HUES64 (cell line): ENCODE data around the gene CLNK.

Experiments
- H3K27ac ChIP-seq: 2 replicates; pipeline ENCODE4 v1.7.0; 2013; ENCODE audit warnings: low read depth, low read length, inconsistent platforms
- H3K27me3 ChIP-seq: 2 replicates; pipeline ENCODE4 v1.6.1; 2013; ENCODE audit warnings: mild to moderate bottlenecking, low read length; ENCODE audit not compliant: insufficient read depth
- H3K36me3 ChIP-seq: 2 replicates; pipeline ENCODE4 v1.6.1; 2013; ENCODE audit warnings: mild to moderate bottlenecking, low read length; ENCODE audit not compliant: insufficient read depth
- H3K4me1 ChIP-seq: 2 replicates; pipeline ENCODE4 v1.6.1; 2013; ENCODE audit warnings: mild to moderate bottlenecking, low read length, moderate library complexity; ENCODE audit not compliant: insufficient read depth
- H3K4me3 ChIP-seq: 2 replicates; pipeline ENCODE4 v1.5.1; 2013; ENCODE audit warnings: mild to moderate bottlenecking, low read length, moderate library complexity
- H3K9ac ChIP-seq: 2 replicates; pipeline ENCODE4 v1.6.1; 2013; ENCODE audit warnings: mild to moderate bottlenecking, low read depth, low read length
- H3K9me3 ChIP-seq: 2 replicates; pipeline ENCODE4 v1.6.1; 2013; ENCODE audit warnings: low read depth, low read length; ENCODE audit not compliant: insufficient read depth
- WGBS: fragments of 150-250, 120-280 bp; methylation state at CpG from one replicate; pipeline ENCODE4 v1.1.7; 2013; ENCODE audit warnings: missing lambda C conversion rate; 5-methylcytosine and 5-hydroxymethylcytosine counted together

CLNK gene

DNA sequence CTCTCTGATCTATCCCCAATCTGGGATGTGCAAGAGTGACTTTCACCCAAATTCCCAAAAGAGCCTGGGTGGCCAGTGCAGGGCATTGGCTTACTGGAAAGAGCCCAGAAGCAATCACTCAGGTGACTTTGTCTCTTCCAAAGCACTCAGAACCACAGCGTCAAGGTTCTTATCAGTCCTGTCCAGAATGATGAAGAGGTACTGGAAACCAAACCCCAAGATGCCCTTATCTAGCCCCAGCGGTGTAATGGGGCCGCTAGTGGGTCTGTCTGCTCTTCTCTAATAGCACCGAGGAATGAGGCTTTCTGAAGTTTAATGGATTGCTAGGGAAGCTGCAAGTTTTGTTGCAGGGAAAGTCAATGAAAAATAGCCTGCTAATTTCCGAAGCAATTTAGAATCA is 21.6 kb downstream of the CLNK start:
- WGBS: 94% methylated on average over 5 of the region's 5 CpGs
- Histone ChIP-seq H3K27me3 (no peaks in the 10 kb centered on the region), H3K9me3 (no peaks in the 10 kb centered on the region), H3K4me1 (no peaks in the 10 kb centered on the region), H3K4me3 (no peak overlapping the region), H3K9ac (no peak overlapping the region), H3K36me3 (no peaks in the 10 kb centered on the region), H3K27ac (no peak overlapping the region)

DNA sequence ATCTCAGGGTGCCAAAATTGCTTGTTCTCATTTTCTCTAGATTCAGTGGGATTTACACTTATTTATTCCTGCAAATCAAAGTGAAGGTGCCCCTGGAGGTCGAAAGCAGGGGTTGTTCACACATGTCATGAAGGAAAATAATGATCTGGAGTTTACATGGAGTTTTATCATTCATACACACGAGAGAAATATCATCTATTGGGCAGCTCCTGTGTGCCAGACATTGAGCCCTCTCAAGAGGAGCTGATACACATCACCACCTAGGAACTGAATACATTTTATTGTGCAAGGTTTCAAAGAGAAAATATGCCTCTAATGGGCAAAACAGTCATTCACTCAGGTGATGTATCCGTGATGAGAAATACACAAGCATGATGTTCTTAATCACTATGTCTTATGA is 23.5 kb downstream of the CLNK start:
- Histone ChIP-seq H3K27me3 (no peaks in the 10 kb centered on the region), H3K27ac (no peak overlapping the region), H3K36me3 (no peaks in the 10 kb centered on the region), H3K4me1 (no peaks in the 10 kb centered on the region), H3K9ac (no peak overlapping the region), H3K4me3 (no peak overlapping the region), H3K9me3 (no peaks in the 10 kb centered on the region)
- 86% methylated on average over 3 of the region's 3 CpGs for WGBS

DNA sequence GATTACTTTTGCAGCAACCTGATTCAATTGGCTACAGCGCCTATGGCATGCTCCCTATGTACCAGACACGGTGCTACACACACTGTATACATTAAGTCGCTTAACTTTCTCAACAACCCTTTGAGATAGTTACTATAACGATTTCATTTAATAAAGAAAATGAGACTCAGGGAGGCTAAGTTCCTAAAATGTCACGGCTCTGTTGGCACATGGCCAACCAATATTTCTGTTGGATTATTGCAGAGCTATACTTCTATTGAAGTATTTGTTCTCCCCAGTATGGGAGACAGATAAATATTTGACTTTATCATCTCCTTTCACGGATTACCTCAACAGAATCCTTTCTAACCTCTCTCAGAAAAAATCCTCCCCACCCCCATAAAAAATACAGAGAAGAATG is 25.3 kb downstream of the CLNK start:
- no peaks in the 10 kb centered on the region for H3K4me1 ChIP-seq
- no peak overlapping the region for H3K9ac ChIP-seq
- H3K36me3 ChIP-seq: no peaks in the 10 kb centered on the region
- no peak overlapping the region for H3K27ac ChIP-seq
- WGBS: 98% methylated on average over 6 of the region's 6 CpGs
- H3K9me3 ChIP-seq: no peaks in the 10 kb centered on the region
- no peak overlapping the region for H3K4me3 ChIP-seq
- no peaks in the 10 kb centered on the region for H3K27me3 ChIP-seq

DNA sequence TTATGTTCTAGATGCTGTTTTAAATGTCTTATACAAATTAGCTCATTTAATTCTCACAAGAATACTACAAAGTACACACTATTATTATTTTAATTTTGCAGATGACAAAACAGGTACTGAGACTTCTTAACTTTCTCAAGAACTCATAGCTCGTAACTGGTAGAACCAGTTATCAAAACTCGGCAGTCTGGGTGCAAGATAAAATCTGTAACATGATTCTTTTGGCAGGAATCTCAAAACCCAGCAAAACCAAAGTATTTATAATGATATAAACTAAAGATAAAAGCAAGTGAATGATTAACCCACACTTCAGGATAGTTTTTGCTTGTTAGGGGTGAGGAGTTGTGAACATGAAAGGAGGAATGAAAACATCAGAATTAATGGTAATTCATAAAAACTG is 27.6 kb downstream of the CLNK start:
- no peaks in the 10 kb centered on the region for H3K27me3 ChIP-seq
- H3K36me3 ChIP-seq: no peaks in the 10 kb centered on the region
- H3K4me1 ChIP-seq: no peaks in the 10 kb centered on the region
- H3K4me3 ChIP-seq: no peak overlapping the region
- no peak overlapping the region for H3K9ac ChIP-seq
- H3K27ac ChIP-seq: no peak overlapping the region
- no peaks in the 10 kb centered on the region for H3K9me3 ChIP-seq
- WGBS: 76% methylated on average over 2 of the region's 2 CpGs

DNA sequence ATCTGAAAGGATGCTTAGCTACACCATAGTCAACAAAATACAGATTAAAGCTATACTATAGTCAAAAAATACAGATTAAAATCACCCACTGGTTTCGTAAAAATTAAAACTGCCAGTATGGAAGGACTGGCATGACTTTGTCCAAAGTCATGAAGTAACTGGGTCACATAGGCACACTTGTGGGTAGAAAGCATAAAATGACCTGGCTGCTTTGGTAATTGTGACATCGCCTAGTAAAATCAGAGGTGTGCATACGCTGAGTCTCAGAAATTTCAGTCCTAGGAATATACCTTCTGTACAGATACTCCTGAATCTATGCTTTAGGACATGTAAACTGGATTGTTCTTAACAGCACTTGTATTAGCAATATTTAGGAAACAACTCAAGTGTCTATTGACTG is 28.1 kb downstream of the CLNK start:
- H3K27me3 ChIP-seq: no peaks in the 10 kb centered on the region
- H3K9ac ChIP-seq: no peak overlapping the region
- WGBS: 94% methylated on average over 3 of the region's 3 CpGs
- no peaks in the 10 kb centered on the region for H3K4me1 ChIP-seq
- H3K27ac ChIP-seq: no peak overlapping the region
- no peaks in the 10 kb centered on the region for H3K36me3 ChIP-seq
- no peaks in the 10 kb centered on the region for H3K9me3 ChIP-seq
- H3K4me3 ChIP-seq: no peak overlapping the region

DNA sequence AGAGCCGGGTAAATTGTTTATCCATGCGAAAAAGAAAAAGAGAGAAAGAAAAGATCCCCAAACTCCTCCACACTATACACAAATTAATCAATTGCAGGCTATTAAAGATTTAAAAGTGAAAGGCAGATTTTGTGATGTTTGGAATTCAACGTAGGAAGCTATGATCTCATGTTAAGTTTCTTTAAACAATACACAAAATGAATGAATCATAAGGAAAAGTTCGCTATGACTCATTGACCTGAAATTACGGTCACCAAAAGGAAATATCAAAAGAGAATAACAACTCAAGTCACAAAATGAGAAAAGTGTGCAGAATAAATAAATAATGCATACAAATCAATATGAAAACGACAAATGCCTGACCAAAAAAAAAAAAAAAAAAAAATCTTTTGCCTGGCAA is 28.6 kb downstream of the CLNK start:
- Histone ChIP-seq H3K36me3 (no peaks in the 10 kb centered on the region), H3K27me3 (no peaks in the 10 kb centered on the region), H3K9me3 (no peaks in the 10 kb centered on the region), H3K4me3 (no peak overlapping the region), H3K4me1 (no peaks in the 10 kb centered on the region), H3K9ac (no peak overlapping the region), H3K27ac (no peak overlapping the region)
- WGBS: 93% methylated on average over 2 of the region's 6 CpGs

DNA sequence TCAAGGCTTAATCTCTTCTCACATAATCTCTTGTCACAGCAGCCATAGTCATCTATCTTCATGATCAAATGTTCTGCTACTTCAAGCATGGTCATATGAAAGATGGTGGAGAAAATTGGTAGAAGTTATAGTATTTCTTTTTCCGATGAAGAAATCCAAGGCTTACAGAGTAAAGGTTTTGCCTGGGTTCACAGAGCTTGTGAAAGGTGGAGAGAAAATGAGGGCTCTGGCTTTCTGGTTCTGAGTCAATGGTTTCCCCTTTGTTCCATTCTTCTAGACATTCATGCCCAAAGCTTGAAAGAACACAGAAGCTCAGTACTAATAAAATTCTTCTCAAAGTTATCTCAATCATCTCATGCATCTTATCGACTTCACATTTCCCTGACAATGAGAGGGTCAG is 36.1 kb downstream of the CLNK start:
- no peak overlapping the region for H3K9ac ChIP-seq
- no peaks in the 10 kb centered on the region for H3K27me3 ChIP-seq
- H3K4me3 ChIP-seq: no peak overlapping the region
- no peaks in the 10 kb centered on the region for H3K36me3 ChIP-seq
- no peaks in the 10 kb centered on the region for H3K4me1 ChIP-seq
- 89% methylated on average over 2 of the region's 2 CpGs for WGBS
- no peak overlapping the region for H3K27ac ChIP-seq
- no peaks in the 10 kb centered on the region for H3K9me3 ChIP-seq

DNA sequence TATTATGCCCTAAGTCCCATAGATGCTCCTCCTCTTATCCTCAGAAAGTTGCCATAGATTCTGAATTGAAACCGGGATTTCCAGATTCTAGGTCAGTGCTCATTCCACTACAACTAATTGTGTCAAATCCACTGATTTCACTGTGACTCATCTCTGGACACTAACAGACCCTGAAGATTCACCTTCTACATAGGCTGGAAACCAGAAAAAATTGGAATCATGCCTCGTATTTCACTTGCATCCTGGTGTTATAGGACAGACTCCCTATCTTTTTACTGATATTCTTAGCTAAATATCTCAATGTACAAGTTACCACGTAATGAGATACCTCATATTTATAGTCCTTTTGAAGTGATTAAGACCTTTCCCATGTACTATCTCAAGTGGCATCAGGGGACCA is 36.7 kb downstream of the CLNK start:
- H3K27ac ChIP-seq: no peak overlapping the region
- no peaks in the 10 kb centered on the region for H3K4me1 ChIP-seq
- no peaks in the 10 kb centered on the region for H3K36me3 ChIP-seq
- H3K9ac ChIP-seq: no peak overlapping the region
- H3K4me3 ChIP-seq: no peak overlapping the region
- H3K9me3 ChIP-seq: no peaks in the 10 kb centered on the region
- no peaks in the 10 kb centered on the region for H3K27me3 ChIP-seq
- 97% methylated on average over 3 of the region's 3 CpGs for WGBS

DNA sequence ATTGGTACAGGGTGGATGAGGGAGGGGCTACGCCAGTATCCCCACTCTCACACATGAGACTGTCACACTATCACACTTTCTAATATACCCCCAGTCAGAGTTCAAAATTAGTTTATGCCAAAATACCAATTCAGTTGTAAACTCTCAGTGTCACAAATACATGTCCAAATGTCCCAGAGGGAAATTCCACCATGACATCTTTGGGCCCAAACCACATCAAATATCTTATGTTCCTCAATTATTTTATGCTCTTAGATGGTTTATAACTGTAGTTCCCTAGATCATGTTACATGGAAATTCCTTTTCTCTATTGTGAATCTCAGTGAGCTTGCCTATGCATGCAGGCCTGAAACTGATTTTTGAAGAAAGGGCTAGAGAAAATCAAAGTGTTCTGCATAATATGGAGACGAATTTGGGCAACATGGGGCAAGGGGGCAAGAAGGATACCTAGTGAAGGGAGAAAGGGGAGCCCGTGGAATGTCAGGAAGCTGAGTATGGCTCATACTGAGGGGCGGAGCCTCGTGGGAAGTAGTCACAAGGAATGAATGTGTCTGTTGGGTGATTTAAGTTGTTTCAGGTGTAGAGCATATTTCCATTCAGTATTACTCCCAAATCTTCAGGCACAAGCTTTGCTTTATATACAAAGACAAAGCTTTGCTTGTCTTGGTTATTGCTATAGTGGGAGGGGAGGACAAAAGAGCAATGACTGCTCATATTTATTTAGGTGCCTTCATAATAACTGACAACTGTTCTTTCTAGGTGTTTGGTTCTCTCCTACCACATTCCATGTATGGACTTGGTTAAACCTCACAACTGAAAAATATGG is 40.8 kb downstream of the CLNK start:
- Histone ChIP-seq H3K27me3 (no peaks in the 10 kb centered on the region), H3K4me3 (no peak overlapping the region), H3K9me3 (no peaks in the 10 kb centered on the region), H3K4me1 (no peaks in the 10 kb centered on the region; the same call in 1 of the 2 replicates), H3K9ac (no peak overlapping the region), H3K36me3 (no peaks in the 10 kb centered on the region), H3K27ac (no peak overlapping the region)
- WGBS: 84% methylated on average over 5 of the region's 5 CpGs

DNA sequence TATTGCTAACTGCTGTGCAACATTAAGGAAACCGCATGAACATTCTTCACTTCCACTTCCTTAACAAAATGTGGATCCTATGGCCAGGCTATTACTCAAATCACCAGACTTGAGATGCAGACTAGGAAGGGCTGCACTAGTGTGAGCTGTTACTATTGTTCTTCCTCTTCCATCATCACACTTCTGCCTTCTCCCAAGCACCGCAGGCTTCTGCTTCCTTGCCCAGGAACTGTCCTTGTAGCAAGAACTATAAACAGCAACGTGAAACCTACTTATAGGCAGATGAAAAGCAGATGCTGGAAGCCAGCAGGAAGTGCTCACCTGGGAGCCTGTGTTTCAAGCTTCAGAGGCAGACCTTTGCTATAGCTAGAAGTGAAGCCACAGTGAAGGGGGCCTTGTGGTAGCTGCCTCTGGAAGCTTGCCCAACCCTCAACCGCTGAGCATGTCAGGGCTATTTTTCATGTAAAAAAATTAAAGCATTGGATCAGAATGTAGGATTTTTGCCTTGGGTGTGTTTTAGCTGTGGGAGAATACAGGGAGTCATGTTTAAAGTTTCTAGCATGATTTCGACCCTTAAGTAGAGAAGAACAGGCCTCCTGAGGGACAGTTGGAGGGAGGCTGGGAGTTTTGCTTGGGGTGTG is 43.9 kb downstream of the CLNK start:
- Histone ChIP-seq H3K4me1 (no peaks in the 10 kb centered on the region; the same call in 1 of the 2 replicates), H3K4me3 (no peak overlapping the region), H3K9ac (no peak overlapping the region), H3K27me3 (no peaks in the 10 kb centered on the region), H3K9me3 (no peaks in the 10 kb centered on the region), H3K36me3 (no peaks in the 10 kb centered on the region), H3K27ac (no peak overlapping the region)
- 90% methylated on average over 5 of the region's 5 CpGs for WGBS

DNA sequence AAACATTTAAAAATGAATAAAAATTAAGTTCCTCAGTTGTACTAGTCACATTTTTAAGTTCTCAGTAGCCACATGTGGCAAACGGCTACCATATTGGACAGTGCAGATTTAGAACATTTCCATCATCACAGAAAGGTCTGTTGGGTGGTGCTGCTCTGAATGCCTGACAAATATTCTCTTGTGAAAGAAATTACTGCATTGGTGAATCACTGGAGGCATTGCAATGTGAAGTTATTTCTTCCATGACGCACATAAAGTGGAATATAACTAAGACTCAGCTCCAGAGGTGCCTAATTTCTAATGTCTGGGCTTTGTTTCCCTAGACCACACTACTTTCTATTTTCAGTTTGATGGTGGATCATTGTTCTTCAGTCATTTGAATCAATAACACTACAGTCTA is 44.9 kb downstream of the CLNK start:
- H3K4me1 ChIP-seq: no peaks in the 10 kb centered on the region; the same call in 1 of the 2 replicates
- no peak overlapping the region for H3K27ac ChIP-seq
- no peak overlapping the region for H3K4me3 ChIP-seq
- 84% methylated on average over 2 of the region's 2 CpGs for WGBS
- H3K9ac ChIP-seq: no peak overlapping the region
- H3K36me3 ChIP-seq: no peaks in the 10 kb centered on the region
- H3K9me3 ChIP-seq: no peaks in the 10 kb centered on the region
- no peaks in the 10 kb centered on the region for H3K27me3 ChIP-seq
